Placental epithelial cell (primary cell): Measurements from ENCODE around the gene FSD1. TPM values are rescaled to one million over a fixed set of nuclear protein-coding genes. Genes with fewer than 3 reads are reported as not detected.

Experiments
- total RNA-seq: library from RNA; depleted of rRNA; stranded (reverse); fragments of >200 nt; gene quantifications from 2 replicates; pipeline ENCODE4 v1.2.3, GENCODE V29; 2012

Gene FSD1
- 1.7 TPM in 1 of 2 replicates, not detected in the other for total RNA-seq

DNA sequence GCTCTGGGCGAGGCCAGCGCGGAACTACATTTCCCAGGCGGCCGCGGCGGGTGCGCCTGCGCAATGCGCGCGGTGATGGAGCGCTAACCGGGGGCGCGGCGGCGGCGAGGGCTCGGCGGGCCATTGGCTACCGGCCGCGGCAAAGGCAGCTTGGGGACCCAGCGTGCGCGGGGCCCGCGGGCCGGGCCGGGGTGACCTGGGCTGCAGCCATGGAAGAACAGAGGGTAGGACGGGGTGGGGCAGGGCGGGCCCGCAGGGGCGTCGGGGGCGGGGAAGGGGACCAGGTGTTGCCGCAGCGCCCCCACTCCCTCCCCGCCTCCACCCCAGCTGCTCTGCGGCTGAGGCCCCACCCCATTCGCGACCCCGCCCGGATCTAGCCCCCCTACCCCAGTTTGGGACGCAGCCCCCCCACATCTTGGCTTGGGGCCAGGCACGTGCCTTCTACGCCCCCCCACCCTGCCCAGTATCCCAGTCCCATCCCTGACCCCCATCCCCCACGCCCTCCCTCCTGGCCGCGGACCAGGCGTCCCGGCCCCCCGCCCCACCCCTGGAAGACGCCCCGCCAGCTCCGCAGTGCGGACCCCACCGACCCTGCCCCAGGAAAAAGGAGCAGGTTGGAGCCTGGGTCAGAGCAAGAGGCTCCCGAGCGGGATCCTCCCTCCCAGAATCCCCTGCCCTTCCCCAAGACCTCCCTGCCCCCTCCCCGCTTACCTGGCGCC lies at the start of gene FSD1:
Gene FSD1, plus strand, starts transcription at position 61 of the 719 bp plus-strand sequence. Its CDS starts 149 bp downstream, at position 210.

DNA sequence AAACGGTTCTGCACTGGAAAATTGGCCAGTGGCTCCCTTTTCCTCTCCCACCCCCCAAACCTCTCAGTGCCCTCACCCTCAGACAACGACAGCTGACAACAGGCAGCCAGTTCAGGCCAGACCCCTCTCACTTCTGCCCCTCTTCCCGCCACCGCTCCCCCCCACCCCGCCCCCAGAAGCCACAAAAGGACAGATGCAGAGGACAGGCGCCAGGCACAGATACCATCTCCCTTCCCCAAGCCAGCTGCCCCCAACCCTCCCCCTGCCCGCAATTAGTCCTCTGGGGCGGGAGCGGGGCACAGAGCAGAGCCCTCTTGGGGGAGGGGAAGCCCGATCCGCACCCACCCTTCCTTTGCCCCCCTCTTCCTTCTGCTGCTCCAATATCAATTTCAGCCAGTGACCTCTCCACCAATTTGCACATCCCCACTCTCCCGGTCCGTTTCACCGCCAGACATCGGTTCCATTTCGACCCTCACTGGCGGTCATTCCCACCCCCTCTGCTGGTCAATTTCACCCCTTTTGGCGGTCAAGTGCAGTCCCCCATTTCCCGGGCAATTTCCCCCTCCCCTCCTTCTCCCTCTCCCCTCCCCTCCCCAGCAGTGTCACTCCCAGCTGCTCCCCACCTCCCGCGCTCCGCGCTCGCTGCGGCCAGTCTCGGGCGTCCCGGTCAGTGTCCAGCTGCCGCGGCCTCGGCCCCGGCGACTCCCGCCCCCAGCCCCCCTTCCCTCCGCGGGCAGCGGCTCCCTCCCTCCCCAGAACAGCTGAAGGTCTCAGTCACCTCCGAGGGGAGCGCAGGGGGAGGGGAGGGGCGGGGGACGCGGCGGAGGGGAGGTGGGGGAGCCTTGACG lies 25.8 kb upstream of the FSD1 start, which contains the start of gene SHD:
Gene SHD, plus strand, starts transcription at position 848 of the 848 bp plus-strand sequence. CDS start 798 bp downstream, outside the sequence.

DNA sequence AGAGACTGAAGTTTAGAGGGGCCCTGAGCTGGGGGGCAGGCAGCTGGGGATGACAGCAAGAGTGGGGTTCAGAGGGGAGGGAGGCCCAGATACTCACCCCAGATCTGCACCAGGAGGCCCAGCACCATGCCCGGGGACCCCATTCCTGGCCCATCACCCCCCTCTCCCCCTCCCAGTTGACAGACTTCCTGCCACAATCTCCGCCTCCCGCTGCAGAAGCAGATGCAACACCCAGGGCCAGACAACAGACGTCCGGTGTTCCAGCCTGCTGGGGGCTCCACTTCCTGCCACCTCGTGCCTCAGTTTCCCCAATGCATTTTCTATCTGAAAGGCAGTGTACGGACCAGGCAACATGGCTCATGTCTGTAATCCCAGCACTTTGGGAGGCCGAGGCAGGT lies 2.2 kb upstream of the FSD1 start, which contains the start of gene TMIGD2:
Gene TMIGD2, minus strand, starts transcription at position 147 of the 398 bp plus-strand sequence. Its CDS starts 4 bp downstream, at position 143.

DNA sequence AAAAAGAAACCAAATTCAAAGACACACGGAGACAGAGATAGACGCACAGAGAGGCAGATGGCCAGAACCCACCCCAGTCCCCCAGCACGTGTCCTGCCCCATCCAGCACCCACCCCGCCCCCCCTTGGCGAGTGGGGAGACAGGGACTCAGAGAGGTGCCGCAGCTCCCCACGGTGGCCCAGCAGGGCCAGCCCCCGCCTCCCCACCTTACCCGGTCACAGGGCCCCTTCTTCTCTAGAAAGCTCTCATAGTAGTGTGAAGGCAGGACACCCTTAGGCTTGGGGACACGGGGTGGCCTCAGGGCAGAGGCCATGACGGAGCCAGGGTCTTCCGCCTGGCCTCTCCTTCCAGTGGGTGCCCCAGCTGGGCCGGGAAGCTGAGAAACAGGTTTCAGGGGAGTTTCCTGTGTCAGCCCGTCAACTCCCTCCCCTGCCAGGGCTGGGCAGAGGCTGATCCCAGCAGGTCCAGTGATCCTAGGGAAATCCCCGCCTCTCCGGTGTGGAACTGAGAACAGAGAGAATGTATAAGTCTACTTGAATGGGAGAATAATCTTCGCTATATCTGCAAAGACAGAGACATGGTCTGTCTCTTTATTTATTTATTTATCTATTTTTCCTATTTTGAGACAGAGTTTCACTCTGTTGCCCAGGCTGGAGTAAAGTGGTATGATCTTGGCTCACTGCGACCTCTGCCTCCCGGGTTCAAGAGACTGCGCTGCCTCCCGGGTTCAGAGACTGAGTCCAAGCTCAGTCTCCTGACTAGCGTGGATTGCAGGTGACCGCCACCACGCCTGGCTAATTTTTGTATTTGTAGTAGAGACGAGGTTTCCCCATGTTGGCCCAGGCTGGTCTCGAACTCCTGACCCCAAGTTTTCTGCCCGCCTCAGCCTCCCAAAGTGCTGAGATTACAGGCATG lies 34.3 kb downstream of the FSD1 start, which contains the start of gene STAP2:
Gene STAP2, minus strand, starts transcription at position 387 of the 915 bp plus-strand sequence. Its CDS starts 74 bp downstream, at position 313.

DNA sequence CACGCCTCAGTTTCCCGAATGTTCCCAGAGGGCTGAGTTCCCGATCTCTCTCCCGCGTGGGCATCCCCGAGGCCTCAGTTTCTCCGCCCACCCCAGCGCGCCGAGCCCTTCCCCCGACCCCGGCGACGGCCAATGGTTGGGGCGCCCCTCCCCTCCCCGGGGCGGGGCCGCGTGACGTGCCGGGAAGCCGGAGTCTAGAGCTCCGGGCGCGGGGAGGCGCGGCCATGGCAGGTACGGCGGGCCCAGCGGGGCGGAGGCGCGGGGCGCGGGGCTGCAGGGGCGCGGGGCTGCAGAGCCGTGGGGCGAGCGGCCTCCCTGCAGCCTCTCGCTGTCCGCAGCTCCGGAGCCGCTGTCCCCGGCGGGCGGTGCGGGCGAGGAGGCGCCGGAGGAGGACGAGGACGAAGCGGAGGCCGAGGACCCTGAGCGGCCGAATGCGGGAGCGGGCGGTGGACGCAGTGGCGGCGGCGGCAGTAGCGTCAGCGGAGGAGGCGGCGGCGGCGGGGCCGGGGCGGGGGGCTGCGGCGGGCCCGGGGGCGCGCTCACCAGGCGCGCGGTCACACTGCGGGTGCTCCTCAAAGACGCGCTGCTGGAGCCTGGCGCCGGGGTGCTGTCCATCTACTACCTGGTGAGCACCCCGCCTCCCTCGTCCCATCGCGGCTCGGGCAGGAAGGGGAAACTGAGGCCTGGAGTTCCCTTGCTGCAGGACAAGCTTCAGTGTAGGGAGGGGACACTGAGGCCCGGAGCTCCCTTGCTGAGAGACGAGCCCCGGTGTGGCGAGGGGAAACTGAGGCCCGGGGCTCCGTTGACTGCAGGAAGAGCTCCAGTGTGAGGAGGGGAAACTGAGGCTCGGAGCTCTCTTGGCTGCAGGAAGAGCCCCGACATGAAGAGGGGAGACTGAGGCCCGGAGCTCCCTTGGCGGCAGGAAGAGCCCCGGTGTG lies 39.2 kb downstream of the FSD1 start, which contains the start of gene MPND:
Gene MPND, plus strand, starts transcription at position 193 of the 938 bp plus-strand sequence. Its CDS starts 32 bp downstream, at position 225.

Other genes with a start within 250 kb of the FSD1 start
- 22.8 and 46.5 TPM in 2 replicates for gene ZBTB7A, start 237.7 kb upstream of the FSD1 start, total RNA-seq
- gene MAP2K2, start 180.5 kb upstream of the FSD1 start, total RNA-seq: 157 and 205 TPM in 2 replicates
- gene CREB3L3, start 151.0 kb upstream of the FSD1 start, total RNA-seq: not detected in 2 replicates
- 11.0 and 18.0 TPM in 2 replicates for gene SIRT6, start 122.0 kb upstream of the FSD1 start, total RNA-seq
- gene ANKRD24, start 121.9 kb upstream of the FSD1 start, total RNA-seq: 1.1 and 2.0 TPM in 2 replicates
- 0.79 and 1.2 TPM in 2 replicates for gene EBI3, start 75.1 kb upstream of the FSD1 start, total RNA-seq
- 18.8 and 22.1 TPM in 2 replicates for gene YJU2, start 57.5 kb upstream of the FSD1 start, total RNA-seq
- gene SHD, start 25.3 kb upstream of the FSD1 start, total RNA-seq: not detected in 2 replicates
- not detected in 2 replicates for gene TMIGD2, start 2.2 kb upstream of the FSD1 start, total RNA-seq
- 51.0 and 60.1 TPM in 2 replicates for gene STAP2, start 34.2 kb downstream of the FSD1 start, total RNA-seq
- gene MPND, start 39.0 kb downstream of the FSD1 start, total RNA-seq: 9.1 and 14.9 TPM in 2 replicates
- 37.3 and 78.5 TPM in 2 replicates for gene SH3GL1, start 95.9 kb downstream of the FSD1 start, total RNA-seq
- 4.7 and 13.0 TPM in 2 replicates for gene CHAF1A, start 98.0 kb downstream of the FSD1 start, total RNA-seq
- gene UBXN6, start 153.2 kb downstream of the FSD1 start, total RNA-seq: 112 and 115 TPM in 2 replicates
- 48.4 and 57.3 TPM in 2 replicates for gene HDGFL2, start 167.7 kb downstream of the FSD1 start, total RNA-seq
- gene PLIN4, start 213.9 kb downstream of the FSD1 start, total RNA-seq: not detected in 2 replicates
- gene PLIN5, start 230.6 kb downstream of the FSD1 start, total RNA-seq: not detected in 2 replicates
- not detected in 2 replicates for gene LRG1, start 235.4 kb downstream of the FSD1 start, total RNA-seq